Coronary artery (tissue), 2 donors: ENCODE results near the gene UQCRHL.

Experiments
- DNase-seq: peaks from one replicate; pipeline ENCODE4 v3.0.0-alpha.2; 2017; ENCODE audit warnings: low spot score
- H3K27ac ChIP-seq, 2 donors: fragments of 200-600 bp; sonication (generic); one replicate each; pipeline ENCODE4 v1.5.1; 2016 to 2019
- H3K4me3 ChIP-seq: fragments of 200-600 bp; sonication (generic); 2 replicates; pipeline ENCODE4 v1.5.1; 2016; ENCODE audit warnings: mild to moderate bottlenecking, moderate library complexity
- TF ChIP-seq, protein P1 (sequence below): fragments of 200-600 bp; sonication (generic); IDR thresholded peaks from one replicate; pipeline ENCODE4 v1.5.1; 2019; ENCODE audit warnings: antibody characterized with exemption

UQCRHL gene

DNA sequence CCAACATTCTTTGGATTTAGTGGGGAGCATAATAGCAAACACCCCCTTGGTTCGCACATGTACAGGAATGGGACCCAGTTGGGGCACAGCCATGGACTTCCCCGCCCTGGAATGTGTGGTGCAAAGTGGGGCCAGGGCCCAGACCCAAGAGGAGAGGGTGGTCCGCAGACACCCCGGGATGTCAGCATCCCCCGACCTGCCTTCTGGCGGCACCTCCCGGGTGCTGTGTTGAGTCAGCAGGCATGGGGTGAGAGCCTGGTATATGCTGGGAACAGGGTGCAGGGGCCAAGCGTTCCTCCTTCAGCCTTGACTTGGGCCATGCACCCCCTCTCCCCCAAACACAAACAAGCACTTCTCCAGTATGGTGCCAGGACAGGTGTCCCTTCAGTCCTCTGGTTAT, 21.8 kb downstream of the UQCRHL start:
- TF ChIP-seq, protein P1, sequence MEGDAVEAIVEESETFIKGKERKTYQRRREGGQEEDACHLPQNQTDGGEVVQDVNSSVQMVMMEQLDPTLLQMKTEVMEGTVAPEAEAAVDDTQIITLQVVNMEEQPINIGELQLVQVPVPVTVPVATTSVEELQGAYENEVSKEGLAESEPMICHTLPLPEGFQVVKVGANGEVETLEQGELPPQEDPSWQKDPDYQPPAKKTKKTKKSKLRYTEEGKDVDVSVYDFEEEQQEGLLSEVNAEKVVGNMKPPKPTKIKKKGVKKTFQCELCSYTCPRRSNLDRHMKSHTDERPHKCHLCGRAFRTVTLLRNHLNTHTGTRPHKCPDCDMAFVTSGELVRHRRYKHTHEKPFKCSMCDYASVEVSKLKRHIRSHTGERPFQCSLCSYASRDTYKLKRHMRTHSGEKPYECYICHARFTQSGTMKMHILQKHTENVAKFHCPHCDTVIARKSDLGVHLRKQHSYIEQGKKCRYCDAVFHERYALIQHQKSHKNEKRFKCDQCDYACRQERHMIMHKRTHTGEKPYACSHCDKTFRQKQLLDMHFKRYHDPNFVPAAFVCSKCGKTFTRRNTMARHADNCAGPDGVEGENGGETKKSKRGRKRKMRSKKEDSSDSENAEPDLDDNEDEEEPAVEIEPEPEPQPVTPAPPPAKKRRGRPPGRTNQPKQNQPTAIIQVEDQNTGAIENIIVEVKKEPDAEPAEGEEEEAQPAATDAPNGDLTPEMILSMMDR = no peak
- Histone ChIP-seq H3K4me3 (no peak overlapping the region), H3K27ac (peak overlapping the region; percentile 67 to 77)
- DNase-seq = no peak

DNA sequence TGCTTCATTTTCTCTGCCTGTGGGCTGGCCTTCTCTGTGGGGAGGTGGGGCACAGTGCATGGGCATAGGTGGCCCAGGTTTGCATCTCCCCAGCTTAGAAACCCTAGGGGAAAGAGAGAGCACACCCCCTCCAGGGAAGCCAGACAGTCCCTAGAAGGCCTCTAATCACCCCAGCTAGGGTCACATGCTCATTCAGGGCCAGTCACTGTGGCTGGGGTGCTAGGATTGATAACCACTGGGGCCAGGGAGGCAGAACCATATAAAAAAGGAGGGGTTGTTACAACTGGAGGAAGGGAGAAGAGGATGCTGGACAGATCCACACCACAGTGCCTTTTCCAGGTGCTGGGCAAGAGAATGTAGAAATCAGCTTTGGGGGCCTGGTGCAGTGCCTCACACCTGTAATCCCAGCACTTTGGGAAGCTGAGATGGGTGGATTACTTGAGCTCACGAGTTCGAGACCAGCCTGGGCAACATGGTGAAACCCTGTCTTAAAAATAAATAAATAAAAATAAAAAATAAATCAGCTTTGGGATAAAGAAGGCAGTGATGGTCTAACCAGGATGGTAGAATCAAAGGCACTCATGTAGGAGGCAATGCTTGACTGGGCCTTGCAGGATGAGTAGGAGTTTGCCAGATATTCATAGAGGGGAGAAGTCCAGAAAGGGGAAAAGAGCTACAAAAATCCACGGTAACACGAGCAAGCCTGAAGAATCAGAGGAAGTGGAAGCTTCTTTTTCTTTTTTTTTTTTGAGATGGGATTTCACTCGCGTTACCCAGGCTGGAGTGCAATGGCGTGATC, 29.3 kb downstream of the UQCRHL start:
- Histone ChIP-seq H3K4me3 (no peak overlapping the region), H3K27ac (no peak overlapping the region)
- DNase-seq = no peak
- TF ChIP-seq, protein P1 = no peak

DNA sequence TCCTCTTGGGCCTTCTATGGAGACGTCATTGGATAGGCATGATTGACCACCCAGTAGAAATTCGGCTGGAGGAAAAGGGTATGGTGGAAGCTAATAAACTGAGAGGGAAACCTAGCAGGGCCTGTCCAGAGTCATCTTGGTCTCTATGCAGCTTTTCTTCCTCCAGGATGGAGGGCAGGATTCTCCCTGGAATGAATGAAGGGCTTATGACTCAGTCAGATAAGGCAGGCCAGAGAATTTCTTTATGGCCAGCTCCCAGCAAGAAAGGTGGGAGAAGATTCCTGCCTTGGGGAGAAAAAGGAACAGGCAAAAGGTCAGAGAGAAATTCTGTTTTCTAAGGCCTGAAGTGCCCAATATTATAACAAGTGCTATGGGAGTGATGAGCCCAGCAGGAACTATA, 31.7 kb downstream of the UQCRHL start:
- Histone ChIP-seq H3K27ac (peak overlapping the region in 1 of 2 donors; percentile 3), H3K4me3 (no peak overlapping the region)
- DNase-seq = no peak
- TF ChIP-seq, protein P1 = no peak

DNA sequence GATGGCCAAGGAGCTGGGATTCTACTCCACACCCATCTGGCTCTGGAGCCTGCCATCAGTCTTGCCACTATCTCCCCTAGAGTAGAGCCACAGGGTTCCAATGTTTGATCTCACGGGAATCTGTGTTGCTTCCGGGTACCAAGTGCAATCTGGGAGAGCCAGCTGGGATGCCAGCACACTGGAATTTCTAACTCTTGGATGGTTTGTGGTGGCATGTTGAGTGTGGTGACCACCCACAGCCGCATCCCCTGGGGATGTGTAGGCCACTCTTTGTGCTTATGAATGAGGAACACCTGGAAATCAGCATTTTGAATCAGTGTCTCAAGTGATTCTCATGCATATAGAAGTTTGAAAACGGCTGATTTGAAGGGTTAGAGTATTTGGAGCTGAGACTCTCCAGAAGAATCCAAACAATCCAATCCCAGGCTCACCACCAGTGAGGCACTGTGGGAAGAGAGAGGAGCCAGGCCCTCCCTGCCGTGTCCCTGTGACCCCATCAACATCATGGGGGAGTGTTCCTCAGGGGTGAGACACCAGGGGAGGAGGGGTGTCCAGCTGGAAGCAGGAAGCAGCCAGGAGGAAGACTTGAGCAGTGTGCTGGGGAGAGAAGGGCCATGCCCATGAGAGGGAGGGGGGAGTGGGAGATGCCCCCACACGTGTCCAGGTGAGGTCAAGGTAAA, 35.5 kb downstream of the UQCRHL start:
- peak overlapping the region in 1 of 2 donors; percentile 60 for H3K27ac ChIP-seq
- TF ChIP-seq, protein P1 = no peak
- no peak overlapping the region for H3K4me3 ChIP-seq
- DNase-seq = no peak

DNA sequence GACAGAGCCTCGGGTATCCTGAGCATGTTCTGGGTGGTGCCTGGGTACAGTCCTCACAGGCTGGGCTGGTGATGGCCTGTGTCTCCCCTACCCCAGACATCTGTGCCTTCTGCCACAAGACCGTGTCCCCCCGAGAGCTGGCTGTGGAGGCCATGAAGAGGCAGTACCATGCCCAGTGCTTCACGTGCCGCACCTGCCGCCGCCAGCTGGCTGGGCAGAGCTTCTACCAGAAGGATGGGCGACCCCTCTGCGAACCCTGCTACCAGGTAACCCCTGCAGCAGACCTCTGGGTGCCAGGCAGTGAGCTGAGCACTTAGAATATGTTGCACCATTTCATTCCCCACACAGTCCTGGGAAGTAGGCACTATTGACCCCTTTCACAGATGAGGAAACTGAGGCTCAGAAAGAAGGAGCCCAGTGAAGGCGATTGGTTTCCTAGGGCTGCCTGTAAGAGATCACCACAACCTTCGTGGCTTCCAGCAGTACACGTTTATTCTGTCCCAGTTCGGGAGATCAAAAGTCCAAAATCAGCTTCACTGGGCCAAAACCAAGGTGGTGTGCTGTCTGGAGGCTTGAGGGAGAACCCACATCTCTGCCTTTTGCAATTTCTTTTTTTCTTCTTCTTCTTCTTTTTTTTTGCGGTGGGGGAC, 37.0 kb downstream of the UQCRHL start:
- peak overlapping the region in 1 of 2 donors; percentile 48 for H3K27ac ChIP-seq
- H3K4me3 ChIP-seq = no peak overlapping the region
- DNase-seq = no peak
- TF ChIP-seq, protein P1 = no peak

DNA sequence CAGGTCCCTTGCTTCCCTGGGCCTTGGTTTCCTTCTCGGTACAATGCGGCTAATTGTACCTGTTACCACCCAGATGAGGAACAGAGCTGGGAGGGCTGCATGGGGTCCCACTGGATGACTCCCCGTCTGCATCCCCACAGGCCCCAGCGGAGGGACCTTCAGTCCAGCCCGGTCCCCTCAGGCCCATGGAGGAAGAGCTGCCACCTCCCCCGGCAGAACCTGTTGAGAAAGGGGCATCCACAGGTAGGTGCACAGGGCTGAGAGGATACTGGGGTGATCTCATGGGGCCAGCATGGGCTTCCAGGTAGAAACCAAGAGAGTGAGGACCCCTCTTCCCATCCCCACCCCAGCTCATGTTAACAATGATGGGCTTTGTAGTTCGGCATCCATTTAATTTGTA, 39.1 kb downstream of the UQCRHL start:
- TF ChIP-seq, protein P1 = no peak
- Histone ChIP-seq H3K4me3 (no peak overlapping the region), H3K27ac (peak overlapping the region in 1 of 2 donors; percentile 68)
- DNase-seq = no peak
